GM23248 (cell line): ENCODE results near the gene BPIFB2. TPM values are rescaled to one million over a fixed set of nuclear protein-coding genes. Genes with fewer than 3 reads are reported as not detected.

Experiments used
- DNase-seq: peaks from one replicate; pipeline ENCODE4 v3.0.0-alpha.2; 2015
- H2AFZ ChIP-seq: fragments of 200-600 bp; sonication (generic); 2 replicates; pipeline ENCODE4 v1.6.1; 2016; ENCODE audit warnings: antibody characterized with exemption
- H3F3A ChIP-seq: fragments of 200-600 bp; sonication (generic); 2 replicates; pipeline ENCODE4 v1.6.1; 2016; ENCODE audit warnings: mild to moderate bottlenecking, antibody characterized with exemption, mixed run types; ENCODE audit not compliant: insufficient read depth
- H3K27ac ChIP-seq: fragments of 200-600 bp; sonication (generic); 2 replicates; pipeline ENCODE4 v1.5.1; 2016; ENCODE audit warnings: mild to moderate bottlenecking
- H3K27me3 ChIP-seq: fragments of 200-600 bp; sonication (generic); replicated peaks from 2 replicates; pipeline ENCODE4 v1.6.1; 2016; ENCODE audit warnings: mild to moderate bottlenecking; ENCODE audit not compliant: insufficient read depth
- H3K36me3 ChIP-seq: fragments of 200-600 bp; sonication (generic); 2 replicates; pipeline ENCODE4 v1.6.1; 2016; ENCODE audit warnings: low read depth, mild to moderate bottlenecking
- H3K4me1 ChIP-seq: fragments of 200-600 bp; sonication (generic); 2 replicates; pipeline ENCODE4 v1.6.1; 2016; ENCODE audit warnings: mild to moderate bottlenecking; ENCODE audit not compliant: insufficient read depth
- H3K4me2 ChIP-seq: fragments of 200-600 bp; sonication (generic); one replicate; pipeline ENCODE4 v1.6.1; 2016; ENCODE audit warnings: mild to moderate bottlenecking; ENCODE audit not compliant: unreplicated experiment
- H3K4me3 ChIP-seq: fragments of 200-600 bp; sonication (generic); 2 replicates; pipeline ENCODE4 v1.5.1; 2016; ENCODE audit warnings: mild to moderate bottlenecking
- H3K79me2 ChIP-seq: fragments of 200-600 bp; sonication (generic); 2 replicates; pipeline ENCODE4 v1.6.1; 2016; ENCODE audit warnings: mild to moderate bottlenecking; ENCODE audit not compliant: insufficient read depth
- H3K9ac ChIP-seq: fragments of 200-600 bp; sonication (generic); 2 replicates; pipeline ENCODE4 v1.6.1; 2016; ENCODE audit warnings: mild to moderate bottlenecking
- H3K9me2 ChIP-seq: fragments of 200-600 bp; sonication (generic); 2 replicates; pipeline ENCODE4 v1.6.1; 2016; ENCODE audit warnings: mixed run types, mild to moderate bottlenecking, moderate library complexity; ENCODE audit not compliant: insufficient read depth
- H3K9me3 ChIP-seq: fragments of 200-600 bp; sonication (generic); one replicate; pipeline ENCODE4 v1.6.1; 2017; ENCODE audit warnings: low read depth
- H4K20me1 ChIP-seq: fragments of 200-600 bp; sonication (generic); 2 replicates; pipeline ENCODE4 v1.6.0; 2016; ENCODE audit not compliant: insufficient read depth
- EZH2 ChIP-seq: fragments of 200-600 bp; sonication (generic); IDR thresholded peaks from 2 replicates; pipeline ENCODE4 v1.6.1; 2018; ENCODE audit warnings: antibody characterized with exemption, mild to moderate bottlenecking; ENCODE audit not compliant: insufficient read depth, poor library complexity, severe bottlenecking
- EZH2phosphoT487 ChIP-seq: fragments of 200-600 bp; sonication (generic); IDR thresholded peaks from 2 replicates; pipeline ENCODE4 v1.6.1; 2018; ENCODE audit warnings: antibody characterized with exemption, moderate library complexity, mild to moderate bottlenecking, low read depth; ENCODE audit not compliant: insufficient read depth
- WGBS, 2 experiments: methylation state at CpG; one replicate each; pipeline ENCODE4 v1.1.6; 2015 to 2017; ENCODE audit warnings: low lambda C conversion rate in 2 of 2, low coverage in 1 of 2; ENCODE audit errors: missing lambda C conversion rate in 2 of 2; 5-methylcytosine and 5-hydroxymethylcytosine counted together
- in situ Hi-C: fragments of 300-500 bp; cut with MboI; formaldehyde crosslinking; loops from 2 replicates; pipeline ENCODE4 v1.15.0; 2020
- polyA plus RNA-seq: library from polyadenylated mRNA; unstranded; fragments of >200 nt; fragmentation: Nextera tagmentation; extraction: Ambion mirVana; gene quantifications from 2 replicates; pipeline ENCODE4 v1.2.1, GENCODE V29; 2016
- total RNA-seq: library from RNA; depleted of rRNA; stranded (reverse); fragments of >200 nt; shearing (Covaris generic); gene quantifications from 2 replicates; pipeline ENCODE4 v1.2.3, GENCODE V29; 2014

The BPIFB2 gene
- total and polyA plus RNA-seq, 2 experiments from 2014 or later: not detected

DNA sequence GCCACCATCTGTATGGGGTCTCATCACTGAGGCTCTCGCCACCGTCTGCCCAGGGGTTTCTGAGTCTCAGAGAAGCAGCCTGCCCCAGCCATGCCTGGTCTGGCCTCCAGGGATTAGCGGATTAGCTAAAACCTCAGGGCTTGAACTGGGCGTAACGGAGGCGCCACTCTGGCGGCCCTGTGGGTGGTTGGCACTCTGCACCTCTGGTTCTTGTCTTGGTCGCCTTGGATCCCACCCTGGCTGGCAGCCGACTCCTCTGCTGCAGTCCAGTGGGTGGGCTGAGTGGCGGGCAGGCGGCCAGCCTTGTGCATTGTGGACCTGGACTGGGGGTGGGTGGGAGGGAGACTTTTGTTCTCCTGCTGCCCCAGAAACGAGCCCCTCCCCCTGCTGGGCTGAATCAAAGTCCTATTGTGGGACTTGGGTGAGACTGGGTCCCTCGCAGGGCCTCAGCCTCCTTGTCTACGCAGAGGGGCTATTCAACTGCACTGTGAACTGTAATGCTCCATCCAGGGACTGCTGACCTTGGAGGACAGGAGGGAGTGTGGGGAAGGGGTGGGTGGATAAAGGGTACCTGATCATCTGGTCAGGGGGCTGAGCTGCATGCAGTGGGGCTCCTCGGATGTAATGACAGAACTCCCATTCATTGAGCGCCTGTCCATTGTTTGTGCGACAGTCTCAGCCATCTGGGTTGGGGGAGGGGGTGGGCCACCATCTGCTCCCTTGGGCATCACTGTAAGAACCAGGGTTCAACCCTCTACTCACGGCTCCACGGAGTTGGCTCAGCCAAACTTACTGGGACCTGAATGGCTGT is 27.2 kb upstream of the BPIFB2 start:
- Histone ChIP-seq H3K79me2 (no peaks in the 10 kb centered on the region), H3K27me3 (no peaks in the 10 kb centered on the region), H3K9me2 (no peaks in the 10 kb centered on the region), H3K4me2 (no peak overlapping the region), H4K20me1 (no peaks in the 10 kb centered on the region), H3K36me3 (no peaks in the 10 kb centered on the region), H3F3A (no peaks in the 10 kb centered on the region), H3K27ac (no peak overlapping the region), H2AFZ (no peak overlapping the region), H3K9me3 (no peaks in the 10 kb centered on the region), H3K4me3 (no peak overlapping the region), H3K9ac (no peak overlapping the region), H3K4me1 (no peaks in the 10 kb centered on the region)
- in situ Hi-C loops: no loop called here
- WGBS, 2 experiments: 60 to 62% methylated on average over 19 of the region's 19 CpGs
- TF ChIP-seq EZH2: no peak
- no peak for TF ChIP-seq EZH2phosphoT487
- DNase-seq: no peak

DNA sequence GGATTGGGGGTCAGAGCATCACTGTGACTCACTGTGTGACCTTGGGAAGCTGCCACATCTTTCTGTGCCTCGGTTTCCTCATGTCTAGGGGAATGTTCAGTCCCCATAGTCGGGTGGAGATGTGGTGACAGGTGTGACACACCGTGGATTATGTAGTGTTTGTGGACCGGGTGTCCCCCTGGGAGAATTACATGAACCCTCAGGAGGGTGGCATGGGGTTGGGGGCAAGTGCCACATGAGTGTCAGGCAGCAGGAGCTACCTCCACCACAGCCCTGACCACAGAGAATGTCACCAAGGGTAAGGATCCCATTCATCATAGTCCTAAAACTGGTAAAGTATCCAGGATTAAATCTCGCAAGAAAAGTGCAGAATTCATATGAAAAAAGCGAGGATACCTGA is 26.5 kb upstream of the BPIFB2 start:
- Histone ChIP-seq H3K27me3 (no peaks in the 10 kb centered on the region; the same call in 1 of the 2 replicates), H3K9ac (no peak overlapping the region), H3K79me2 (no peaks in the 10 kb centered on the region), H3K27ac (no peak overlapping the region), H3K36me3 (no peaks in the 10 kb centered on the region), H3F3A (no peaks in the 10 kb centered on the region), H4K20me1 (no peaks in the 10 kb centered on the region), H3K4me2 (no peak overlapping the region), H3K4me3 (no peak overlapping the region), H2AFZ (no peak overlapping the region), H3K4me1 (no peaks in the 10 kb centered on the region), H3K9me3 (no peaks in the 10 kb centered on the region), H3K9me2 (no peaks in the 10 kb centered on the region)
- no peak for DNase-seq
- WGBS, 2 experiments: 54 to 57% methylated on average over 6 of the region's 6 CpGs
- in situ Hi-C loops: no loop called here
- TF ChIP-seq EZH2: no peak
- TF ChIP-seq EZH2phosphoT487: no peak

DNA sequence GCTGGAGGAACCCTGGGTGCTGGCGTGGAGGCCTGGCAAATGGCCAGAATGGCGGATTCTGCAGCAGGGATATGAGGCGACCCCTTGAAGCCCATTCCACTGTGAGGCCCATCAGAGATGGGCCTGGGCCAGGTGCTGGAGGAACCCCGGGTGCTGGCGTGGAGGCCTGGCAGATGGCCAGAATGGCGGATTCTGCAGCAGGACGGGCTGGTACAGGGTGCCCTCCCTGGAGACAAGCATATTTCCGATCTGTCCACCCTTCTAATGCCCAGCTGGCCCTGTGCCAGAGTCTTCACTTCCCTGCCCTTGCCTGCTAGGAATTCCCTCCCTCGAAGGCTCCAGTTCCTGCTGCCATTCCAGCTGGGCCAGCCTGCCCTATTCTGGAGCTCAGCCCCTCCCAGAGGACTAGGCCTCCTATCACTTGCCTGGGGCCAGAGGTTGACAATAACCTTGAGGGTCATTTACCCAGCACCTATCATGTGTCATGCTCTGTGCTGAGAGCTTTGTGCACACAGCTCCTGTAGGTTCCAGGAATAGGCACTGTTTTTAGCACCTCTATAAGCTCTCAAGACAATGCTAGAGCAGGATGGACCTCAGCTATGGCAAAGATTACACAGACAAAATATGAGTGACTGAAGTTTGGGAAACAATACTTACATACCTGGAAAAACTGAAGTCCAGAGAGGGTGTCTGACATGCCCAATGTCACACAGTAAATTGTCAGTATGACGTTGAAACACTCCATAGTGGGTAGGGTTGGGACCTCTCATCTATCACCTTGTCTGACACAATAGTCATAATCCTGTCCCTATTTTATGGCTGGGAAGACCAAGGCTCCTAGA is 24.7 kb upstream of the BPIFB2 start:
- Histone ChIP-seq H3F3A (no peaks in the 10 kb centered on the region), H3K4me1 (no peaks in the 10 kb centered on the region), H3K4me3 (no peak overlapping the region), H3K4me2 (no peak overlapping the region), H2AFZ (no peak overlapping the region), H3K27ac (no peak overlapping the region), H3K36me3 (no peaks in the 10 kb centered on the region), H3K79me2 (no peaks in the 10 kb centered on the region), H3K9me3 (no peaks in the 10 kb centered on the region), H3K9me2 (no peaks in the 10 kb centered on the region), H4K20me1 (no peaks in the 10 kb centered on the region), H3K9ac (no peak overlapping the region), H3K27me3 (no peaks in the 10 kb centered on the region; the same call in 1 of the 2 replicates)
- in situ Hi-C loops: no loop called here
- no peak for TF ChIP-seq EZH2
- no peak for TF ChIP-seq EZH2phosphoT487
- 45 to 46% methylated on average over 10 of the region's 10 CpGs for WGBS, 2 experiments
- DNase-seq: no peak

DNA sequence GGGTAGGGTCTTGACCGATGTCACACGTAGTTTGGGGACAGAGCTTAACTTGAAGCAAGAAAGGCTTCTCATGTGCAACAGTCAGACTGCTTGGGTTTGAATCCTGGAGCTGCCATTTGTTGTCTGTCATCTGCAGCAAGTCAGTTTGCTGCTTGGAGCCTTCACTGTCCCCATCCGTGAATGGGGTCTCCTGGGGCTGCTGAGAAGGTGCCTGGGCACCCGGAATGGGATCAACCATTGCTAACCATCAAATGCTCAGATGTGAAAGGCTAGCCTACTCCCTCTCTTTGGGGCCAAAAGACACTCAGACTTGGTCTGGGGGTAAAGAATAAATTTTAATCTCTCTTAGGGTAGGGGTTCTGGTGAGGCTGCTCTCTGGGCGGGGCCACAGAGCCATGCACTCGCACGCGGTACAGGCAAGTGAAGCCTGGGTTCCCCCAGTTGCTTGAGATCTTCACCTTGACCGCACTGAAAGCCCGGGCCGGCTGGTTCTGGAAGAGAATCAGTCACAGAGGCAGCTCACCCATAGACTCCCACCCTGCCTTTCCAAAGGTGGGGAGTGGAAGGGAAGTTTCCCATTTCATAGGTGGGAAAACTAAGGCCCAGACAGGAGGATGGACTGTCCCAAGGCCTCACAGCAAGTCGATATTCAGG is 23.9 kb upstream of the BPIFB2 start:
- H3K36me3 ChIP-seq: no peaks in the 10 kb centered on the region
- no peak overlapping the region for H3K4me3 ChIP-seq
- H3K4me2 ChIP-seq: no peak overlapping the region
- no peak overlapping the region for H3K27ac ChIP-seq
- no peak overlapping the region for H3K9ac ChIP-seq
- H3K9me3 ChIP-seq: no peaks in the 10 kb centered on the region
- no peaks in the 10 kb centered on the region for H3K9me2 ChIP-seq
- no peaks in the 10 kb centered on the region for H3K79me2 ChIP-seq
- in situ Hi-C loops: no loop called here
- WGBS, 2 experiments: 52 to 60% methylated on average over 12 of the region's 12 CpGs
- no peaks in the 10 kb centered on the region for H3F3A ChIP-seq
- TF ChIP-seq EZH2 (no peak), EZH2phosphoT487 (no peak)
- no peaks in the 10 kb centered on the region; the same call in 1 of the 2 replicates for H3K27me3 ChIP-seq
- DNase-seq: no peak
- H2AFZ ChIP-seq: no peak overlapping the region
- no peaks in the 10 kb centered on the region for H3K4me1 ChIP-seq
- no peaks in the 10 kb centered on the region for H4K20me1 ChIP-seq
